CD4-positive, alpha-beta T cell (primary cell): ENCODE data around the gene DUSP10. TPM values are rescaled to one million over a fixed set of nuclear protein-coding genes. Genes with fewer than 3 reads are reported as not detected.

Source experiments
- ATAC-seq: fragments of 200-7000 bp; cut with Tn5 transposase; one replicate; pipeline ENCODE4 v1.10.0; 2022; ENCODE audit warnings: mild to moderate bottlenecking; ENCODE audit not compliant: poor library complexity
- CTCF ChIA-PET: fragments of 350-600 bp; sonication (Branson Sonifier 250); formaldehyde crosslinking; loops from one replicate; lab custom pipeline; 2021; ENCODE audit warnings: antibody characterized with exemption, inconsistent platforms; lab: Charles Lee
- POLR2A ChIA-PET: fragments of 350-600 bp; sonication (Branson Sonifier 250); formaldehyde crosslinking; loops from one replicate; lab custom pipeline; 2021; ENCODE audit warnings: antibody characterized with exemption, inconsistent platforms; lab: Charles Lee
- DNase-seq, 14 experiments: peaks; one replicate each; pipeline ENCODE4 v3.0.0-alpha.2; 2013 to 2020; ENCODE audit warnings: mixed read lengths in 2 of 14
- H3K27ac ChIP-seq, 2 donors: one replicate each; pipeline versions ENCODE4 v1.5.1 to v1.7.0; 2013; ENCODE audit warnings: low read length in 2 of 2, low read depth in 1 of 2, mild to moderate bottlenecking in 1 of 2
- H3K27me3 ChIP-seq, 2 experiments: 1 replicate in 1 of 2; 2 replicates in 1 of 2; pipeline versions ENCODE4 v1.6.1 to v1.7.0; 2013; ENCODE audit warnings: low read length in 2 of 2, control low read depth in 1 of 2, mild to moderate bottlenecking in 1 of 2, moderate library complexity in 1 of 2; ENCODE audit not compliant: insufficient read depth in 2 of 2, control insufficient read depth in 1 of 2
- H3K36me3 ChIP-seq: one replicate; pipeline ENCODE4 v1.6.1; 2013; ENCODE audit warnings: low read length, control low read depth; ENCODE audit not compliant: insufficient read depth
- H3K4me1 ChIP-seq: one replicate; pipeline ENCODE4 v1.6.1; 2013; ENCODE audit warnings: low read length, control low read depth; ENCODE audit not compliant: insufficient read depth
- H3K4me3 ChIP-seq: one replicate; pipeline ENCODE4 v1.5.1; 2013; ENCODE audit warnings: mild to moderate bottlenecking, low read length, moderate library complexity
- H3K9me3 ChIP-seq, 2 experiments: 1 replicate in 1 of 2; 2 replicates in 1 of 2; pipeline versions ENCODE4 v1.6.1 to v1.7.0; 2013; ENCODE audit warnings: low read length in 2 of 2, mild to moderate bottlenecking in 2 of 2, control low read depth in 1 of 2, moderate library complexity in 1 of 2; ENCODE audit not compliant: control insufficient read depth in 1 of 2, insufficient read depth in 1 of 2
- H3K27ac Mint-ChIP-seq: one replicate; pipeline ENCODE4 v1.8.0; 2020; ENCODE audit warnings: mixed read lengths
- H3K27me3 Mint-ChIP-seq: one replicate; pipeline ENCODE4 v1.8.0; 2021; ENCODE audit warnings: mixed read lengths
- H3K36me3 Mint-ChIP-seq: one replicate; pipeline ENCODE4 v1.8.0; 2021; ENCODE audit warnings: low read depth, mixed read lengths
- H3K4me1 Mint-ChIP-seq: one replicate; pipeline ENCODE4 v1.8.0; 2021; ENCODE audit warnings: low read depth, mixed read lengths
- H3K4me3 Mint-ChIP-seq: one replicate; pipeline ENCODE4 v1.8.0; 2020; ENCODE audit warnings: mild to moderate bottlenecking, mixed read lengths
- H3K9me3 Mint-ChIP-seq: one replicate; pipeline ENCODE4 v1.8.0; 2020; ENCODE audit warnings: mixed read lengths
- intact Hi-C, 2 experiments: fragments of 100-400 bp; cut with DNase I in 1 of 2; cut with micrococcal nuclease in 1 of 2; formaldehyde crosslinking; loops; one replicate each; pipeline versions ENCODE4 v1.15.1 to v1.9.0; 2023 to 2025; cut with DNase I, micrococcal nuclease
- total RNA-seq, 174 experiments: library from RNA in 2 of 174; stranded (reverse) in 2 of 174; gene quantifications; one replicate each; pipeline ENCODE4 v1.2.3 and lab custom pipeline; 2021 to 2026
- TF ChIP-seq, protein P1 (sequence below): fragments of 200-600 bp; IDR thresholded peaks from one replicate; pipeline ENCODE4 v1.8.0; 2022; ENCODE audit warnings: antibody characterized with exemption, mild to moderate bottlenecking

Gene DUSP10
- total RNA-seq, 2 experiments from 2014 or later, result 66.9 to 70.9 TPM

GRCh38 chr1:221708987-221709386, 32.9 kb downstream of the DUSP10 start:
- H3K9me3 ChIP-seq, result no peaks in the 10 kb centered on the region
- POLR2A ChIA-PET, result interaction anchor here (0.7 to 10.3 kb wide), 3 partner anchors 8 to 32 kb away, joined by 3 to 172 read pairs (median 4); partner anchors contain the start of gene DUSP10
- H3K36me3 Mint-ChIP-seq, result peaks cover 14% of the 10 kb centered on the region
- peaks cover 12% of the 10 kb centered on the region for H3K36me3 ChIP-seq
- TF ChIP-seq, protein P1, sequence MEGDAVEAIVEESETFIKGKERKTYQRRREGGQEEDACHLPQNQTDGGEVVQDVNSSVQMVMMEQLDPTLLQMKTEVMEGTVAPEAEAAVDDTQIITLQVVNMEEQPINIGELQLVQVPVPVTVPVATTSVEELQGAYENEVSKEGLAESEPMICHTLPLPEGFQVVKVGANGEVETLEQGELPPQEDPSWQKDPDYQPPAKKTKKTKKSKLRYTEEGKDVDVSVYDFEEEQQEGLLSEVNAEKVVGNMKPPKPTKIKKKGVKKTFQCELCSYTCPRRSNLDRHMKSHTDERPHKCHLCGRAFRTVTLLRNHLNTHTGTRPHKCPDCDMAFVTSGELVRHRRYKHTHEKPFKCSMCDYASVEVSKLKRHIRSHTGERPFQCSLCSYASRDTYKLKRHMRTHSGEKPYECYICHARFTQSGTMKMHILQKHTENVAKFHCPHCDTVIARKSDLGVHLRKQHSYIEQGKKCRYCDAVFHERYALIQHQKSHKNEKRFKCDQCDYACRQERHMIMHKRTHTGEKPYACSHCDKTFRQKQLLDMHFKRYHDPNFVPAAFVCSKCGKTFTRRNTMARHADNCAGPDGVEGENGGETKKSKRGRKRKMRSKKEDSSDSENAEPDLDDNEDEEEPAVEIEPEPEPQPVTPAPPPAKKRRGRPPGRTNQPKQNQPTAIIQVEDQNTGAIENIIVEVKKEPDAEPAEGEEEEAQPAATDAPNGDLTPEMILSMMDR, result no peak
- ATAC-seq, result peak; percentile 42
- H3K4me1 Mint-ChIP-seq, result peaks cover 71% of the 10 kb centered on the region
- peak overlapping the region in 1 of 2 donors; percentile 75 for H3K27ac ChIP-seq
- peak in 13 of 14 experiments; percentile 7 to 92 (median 39) for DNase-seq
- peak overlapping the region; percentile 78 for H3K27ac Mint-ChIP-seq
- H3K4me3 ChIP-seq, result no peak overlapping the region
- H3K4me1 ChIP-seq, result peaks cover 46% of the 10 kb centered on the region
- CTCF ChIA-PET, result interaction anchor here (0.8 to 2.0 kb wide), 5 partner anchors 11 to 273 kb away, joined by 3 to 11 read pairs (median 5); partner anchors contain the start of gene DUSP10
- H3K4me3 Mint-ChIP-seq, result no peak overlapping the region
- H3K27me3 Mint-ChIP-seq, result no peaks in the 10 kb centered on the region
- intact Hi-C loops, result no loop called here
- H3K27me3 ChIP-seq, result no peaks in the 10 kb centered on the region
- no peaks in the 10 kb centered on the region for H3K9me3 Mint-ChIP-seq

DNA sequence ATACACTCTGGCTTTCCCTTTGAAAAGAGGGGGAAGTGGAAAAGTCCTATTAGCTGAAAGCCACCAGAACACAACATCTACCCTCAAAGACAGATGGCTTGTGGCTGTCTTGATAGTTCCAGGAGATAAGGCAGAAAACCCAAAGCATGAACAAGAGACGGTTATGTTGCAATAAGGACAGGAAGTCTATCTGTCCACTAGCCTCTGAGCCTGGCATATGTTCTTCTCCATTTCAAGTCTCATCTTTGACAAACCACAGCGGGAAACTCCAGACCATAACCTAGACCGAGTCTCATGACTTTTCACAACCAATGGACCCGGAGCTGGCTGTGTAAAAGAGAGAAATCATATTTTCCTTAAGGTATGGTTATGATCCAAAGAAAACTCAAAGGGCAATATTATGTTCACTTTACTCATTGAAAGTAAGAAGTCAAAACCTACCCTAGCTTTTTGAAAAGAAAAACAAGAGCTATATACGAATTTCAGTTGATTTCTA, 33.8 kb downstream of the DUSP10 start:
- Histone ChIP-seq H3K27me3 (no peaks in the 10 kb centered on the region), H3K36me3 (peaks cover 20% of the 10 kb centered on the region), H3K4me1 (peaks cover 46% of the 10 kb centered on the region), H3K4me3 (no peak overlapping the region), H3K27ac (peak overlapping the region in 1 of 2 donors; percentile 75), H3K9me3 (no peaks in the 10 kb centered on the region)
- TF ChIP-seq, protein P1, result no peak
- H3K4me3 Mint-ChIP-seq, result no peak overlapping the region
- peaks cover 23% of the 10 kb centered on the region for H3K36me3 Mint-ChIP-seq
- intact Hi-C loops, result no loop called here
- DNase-seq (peak in 7 of 14 experiments; percentile 1 to 90 (median 27)), ATAC-seq (no peak)
- H3K9me3 Mint-ChIP-seq, result no peaks in the 10 kb centered on the region
- peaks cover 63% of the 10 kb centered on the region for H3K4me1 Mint-ChIP-seq
- POLR2A ChIA-PET, result interaction anchor here (1.0 to 10.3 kb wide), 3 partner anchors 9 to 33 kb away, joined by 3 to 172 read pairs (median 4); partner anchors contain the start of gene DUSP10
- H3K27me3 Mint-ChIP-seq, result no peaks in the 10 kb centered on the region
- CTCF ChIA-PET, result interaction anchor here (0.8 to 2.0 kb wide), 5 partner anchors 10 to 272 kb away, joined by 3 to 11 read pairs (median 5); partner anchors contain the start of gene DUSP10
- peak overlapping the region; percentile 78 for H3K27ac Mint-ChIP-seq

- Histone ChIP-seq H3K27ac (no peak overlapping the region), H3K4me3 (no peak overlapping the region), H3K9me3 (no peaks in the 10 kb centered on the region), H3K36me3 (peaks cover 21% of the 10 kb centered on the region), H3K4me1 (peaks cover 41% of the 10 kb centered on the region), H3K27me3 (no peaks in the 10 kb centered on the region)
- intact Hi-C loops, result no loop called here
- Mint-ChIP-seq H3K4me3 (no peak overlapping the region), H3K4me1 (peaks cover 52% of the 10 kb centered on the region), H3K9me3 (no peaks in the 10 kb centered on the region), H3K36me3 (peaks cover 32% of the 10 kb centered on the region), H3K27ac (no peak overlapping the region), H3K27me3 (no peaks in the 10 kb centered on the region)
- DNase-seq (no peak), ATAC-seq (no peak)
- CTCF ChIA-PET, result interaction anchor here (2.0 kb wide), 1 partner anchor 34 kb away, joined by 11 read pairs; the partner anchor contains the start of gene DUSP10
- TF ChIP-seq, protein P1, result no peak
- POLR2A ChIA-PET, result interaction anchor here (1.0 to 10.3 kb wide), 2 partner anchors 17 to 34 kb away, joined by 4 to 172 read pairs; partner anchors contain the start of gene DUSP10
These were observed 34.9 kb downstream of the DUSP10 start for GRCh38 chr1:221706876-221707582.
